SK-N-SH (cell line): ENCODE measurements around the gene TNRC6B. TPM values are rescaled to one million over a fixed set of nuclear protein-coding genes. Genes with fewer than 3 reads are reported as not detected.
A peak's percentile ranks its signal among the peaks of the same experiment; 100 is the strongest.

ENCODE experiments used
- CTCF ChIA-PET: fragments of 300-600, 350-600 bp; formaldehyde crosslinking; extraction: SDS; loops from one replicate; lab custom pipeline; 2021; lab: Yijun Ruan, JAX
- POLR2A ChIA-PET: fragments of 350-600 bp; sonication (Branson Sonifier 250); formaldehyde crosslinking; extraction: SDS; loops from one replicate; lab custom pipeline; 2020; ENCODE audit warnings: antibody characterized with exemption, inconsistent platforms; lab: Yijun Ruan, JAX
- DNase-seq: peaks from one replicate; pipeline ENCODE4 v3.0.0; 2012
- H2AFZ ChIP-seq: fragments of 200-600 bp; sonication (generic); 2 replicates; pipeline ENCODE4 v1.8.1; 2016; ENCODE audit warnings: antibody characterized with exemption, mild to moderate bottlenecking, low read depth
- H3F3A ChIP-seq: fragments of 200-600 bp; sonication (generic); replicated peaks from 2 replicates; pipeline ENCODE3; 2016; ENCODE audit warnings: antibody characterized with exemption, mild to moderate bottlenecking; ENCODE audit not compliant: insufficient read depth
- H3K27ac ChIP-seq, 2 experiments: fragments of 200-500 bp in 1 of 2; fragments of 200-600 bp in 1 of 2; sonication (Bioruptor generic) in 1 of 2; sonication (generic), shearing (Covaris generic) in 1 of 2; 2 replicates each; pipeline versions ENCODE4 v1.5.1 to v1.6.1; 2014 to 2016; ENCODE audit warnings: low read depth in 2 of 2, inconsistent platforms in 1 of 2, low read length in 1 of 2, mild to moderate bottlenecking in 1 of 2, mixed read lengths in 1 of 2
- H3K27me3 ChIP-seq: fragments of 200-600 bp; sonication (generic), shearing (Covaris generic); 2 replicates; pipeline ENCODE4 v1.6.1; 2016; ENCODE audit warnings: mixed run types; ENCODE audit not compliant: insufficient read depth
- H3K36me3 ChIP-seq, 2 experiments: fragments of 200-500 bp in 1 of 2; fragments of 200-600 bp in 1 of 2; sonication (Bioruptor generic) in 1 of 2; sonication (generic) in 1 of 2; replicated peaks in 1 of 2; 2 replicates each; pipeline versions ENCODE3 to v1.5.1; 2014 to 2016; ENCODE audit warnings: low read length in 1 of 2, mild to moderate bottlenecking in 1 of 2; ENCODE audit not compliant: insufficient read depth in 2 of 2, control insufficient read depth in 1 of 2
- H3K4me1 ChIP-seq, 2 experiments: fragments of 200-500 bp in 1 of 2; fragments of 200-600 bp in 1 of 2; sonication (Bioruptor generic) in 1 of 2; sonication (generic), shearing (Covaris generic) in 1 of 2; 2 replicates each; pipeline versions ENCODE4 v1.5.1 to v1.6.1; 2014 to 2016; ENCODE audit warnings: low read depth in 1 of 2, low read length in 1 of 2, mixed run types in 1 of 2; ENCODE audit not compliant: insufficient read depth in 2 of 2, control insufficient read depth in 1 of 2
- H3K4me2 ChIP-seq: fragments of 200-600 bp; sonication (generic), shearing (Covaris generic); 2 replicates; pipeline ENCODE4 v1.6.1; 2017; ENCODE audit warnings: mixed run types
- H3K4me3 ChIP-seq, 2 experiments: fragments of 200-500 bp in 1 of 2; fragments of 200-600 bp in 1 of 2; sonication (Bioruptor generic) in 1 of 2; sonication (generic), shearing (Covaris generic) in 1 of 2; 2 replicates each; pipeline versions ENCODE4 v1.5.1 to v1.8.1; 2014 to 2016; ENCODE audit warnings: low read depth in 2 of 2, inconsistent platforms in 1 of 2, low read length in 1 of 2, mild to moderate bottlenecking in 1 of 2, mixed read lengths in 1 of 2, moderate library complexity in 1 of 2
- H3K79me2 ChIP-seq: fragments of 200-600 bp; sonication (generic); 2 replicates; pipeline ENCODE4 v1.8.1; 2017; ENCODE audit warnings: mild to moderate bottlenecking; ENCODE audit not compliant: insufficient read depth
- H3K9ac ChIP-seq: fragments of 200-600 bp; sonication (generic); 2 replicates; pipeline ENCODE4 v1.6.1; 2017; ENCODE audit warnings: mixed run types
- H3K9me2 ChIP-seq: fragments of 200-600 bp; sonication (generic); 2 replicates; pipeline ENCODE4 v1.6.1; 2017; ENCODE audit warnings: mixed run types
- H3K9me3 ChIP-seq: fragments of 200-600 bp; sonication (generic); 2 replicates; pipeline ENCODE4 v1.6.1; 2017; ENCODE audit warnings: mixed run types, mild to moderate bottlenecking, moderate library complexity
- H4K20me1 ChIP-seq: fragments of 200-600 bp; sonication (generic); 2 replicates; pipeline ENCODE4 v1.6.1; 2017; ENCODE audit warnings: mild to moderate bottlenecking, mixed run types; ENCODE audit not compliant: insufficient read depth
- EP300 ChIP-seq, 2 experiments: IDR thresholded peaks; 2 replicates each; pipeline versions ENCODE4 v1.4.0 to v1.6.1; 2012; ENCODE audit warnings: borderline replicate concordance in 1 of 2, low read depth in 1 of 2, low read length in 1 of 2
- FOSL2 ChIP-seq: IDR thresholded peaks from 2 replicates; pipeline ENCODE4 v1.4.0; 2012; ENCODE audit warnings: low read depth, mild to moderate bottlenecking, moderate library complexity, borderline replicate concordance
- GATA2 ChIP-seq: sonication (generic); formaldehyde crosslinking; IDR thresholded peaks from 2 replicates; pipeline ENCODE4 v1.5.0; 2020; ENCODE audit warnings: mild to moderate bottlenecking, missing genetic modification reagents
- IRF3 ChIP-seq: fragments of 150-350 bp; IDR thresholded peaks from 2 replicates; pipeline ENCODE4 v1.6.1; 2016; ENCODE audit warnings: mild to moderate bottlenecking, low read depth, low read length
- MXI1 ChIP-seq: IDR thresholded peaks from 2 replicates; pipeline ENCODE4 v1.6.1; 2012; ENCODE audit warnings: mild to moderate bottlenecking, low read depth, low read length, improper control_type of control experiment
- NFIC ChIP-seq: IDR thresholded peaks from 2 replicates; pipeline ENCODE4 v1.4.0; 2012; ENCODE audit warnings: borderline replicate concordance
- RAD21 ChIP-seq: IDR thresholded peaks from 2 replicates; pipeline ENCODE4 v1.6.1; 2012; ENCODE audit warnings: mild to moderate bottlenecking, low read length
- REST ChIP-seq: IDR thresholded peaks from 2 replicates; pipeline ENCODE4 v1.6.1; 2012; ENCODE audit warnings: mild to moderate bottlenecking, low read depth, low read length, moderate library complexity
- SIN3A ChIP-seq: IDR thresholded peaks from 2 replicates; pipeline ENCODE4 v1.6.1; 2012; ENCODE audit warnings: low read depth, mild to moderate bottlenecking, low read length, moderate library complexity, borderline replicate concordance
- TCF12 ChIP-seq: IDR thresholded peaks from 2 replicates; pipeline ENCODE4 v1.4.0; 2012
- USF2 ChIP-seq: fragments of 150-350 bp; IDR thresholded peaks from 2 replicates; pipeline ENCODE4 v1.6.1; 2017; ENCODE audit warnings: antibody characterized with exemption, low read length, low read depth, borderline replicate concordance
- WGBS: methylation state at CpG from one replicate; pipeline ENCODE4 v1.1.6; 2017; ENCODE audit warnings: low lambda C conversion rate; 5-methylcytosine and 5-hydroxymethylcytosine counted together
- polyA plus RNA-seq, 3 experiments: library from polyadenylated mRNA; depleted of rRNA; stranded (reverse); fragments of >200 nt; gene quantifications; 2 replicates each; pipeline ENCODE4 v1.2.3, GENCODE V29; 2012
- TF ChIP-seq, protein P1 (sequence below): IDR thresholded peaks from 2 replicates; pipeline ENCODE4 v1.4.0; 2012; ENCODE audit warnings: low read depth

Gene TNRC6B
- polyA plus RNA-seq, 1 of the 3 experiments (the other 2 are of a cell fraction): 1.2 TPM

GRCh38 chr22:40323681-40324171, 146.0 kb downstream of the TNRC6B start:
- WGBS: 72% methylated on average over 8 of the region's 8 CpGs
- H3K27ac ChIP-seq: peak overlapping the region in 1 of 2 experiments; percentile 74; a peak in 2 of 4 replicates
- H4K20me1 ChIP-seq: no peaks in the 10 kb centered on the region
- H3K9me3 ChIP-seq: no peaks in the 10 kb centered on the region
- peaks cover 0 to 10% of the 10 kb centered on the region in 2 experiments for H3K36me3 ChIP-seq
- CTCF ChIA-PET: no interaction called here
- POLR2A ChIA-PET: no interaction called here
- TF ChIP-seq FOSL2 (no peak), MXI1 (peak; percentile 71)
- H3K4me2 ChIP-seq: no peak overlapping the region
- H3K9ac ChIP-seq: no peak overlapping the region
- peak; percentile 67 for DNase-seq
- H2AFZ ChIP-seq: no peak overlapping the region
- H3K9me2 ChIP-seq: no peaks in the 10 kb centered on the region
- no peaks in the 10 kb centered on the region for H3K27me3 ChIP-seq
- peaks cover 0 to 17% of the 10 kb centered on the region in 2 experiments; a peak in 1 of 4 replicates for H3K4me1 ChIP-seq
- no peaks in the 10 kb centered on the region for H3F3A ChIP-seq
- H3K4me3 ChIP-seq: no peak overlapping the region
- H3K79me2 ChIP-seq: no peaks in the 10 kb centered on the region

GRCh38 chr22:40324468-40325305, 147.0 kb downstream of the TNRC6B start:
- peaks cover 0 to 17% of the 10 kb centered on the region in 2 experiments; a peak in 1 of 4 replicates for H3K4me1 ChIP-seq
- no peak for DNase-seq
- H3K79me2 ChIP-seq: no peaks in the 10 kb centered on the region
- H3K9me2 ChIP-seq: no peaks in the 10 kb centered on the region
- 83% methylated on average over 17 of the region's 19 CpGs for WGBS
- no peak overlapping the region for H3K9ac ChIP-seq
- H4K20me1 ChIP-seq: no peaks in the 10 kb centered on the region
- no peak overlapping the region for H2AFZ ChIP-seq
- H3K4me2 ChIP-seq: no peak overlapping the region
- no peak overlapping the region for H3K4me3 ChIP-seq
- peaks cover 0 to 10% of the 10 kb centered on the region in 2 experiments for H3K36me3 ChIP-seq
- no peaks in the 10 kb centered on the region for H3K27me3 ChIP-seq
- no peaks in the 10 kb centered on the region for H3F3A ChIP-seq
- H3K9me3 ChIP-seq: no peaks in the 10 kb centered on the region
- peak overlapping the region in 1 of 2 experiments; percentile 74; a peak in 2 of 4 replicates for H3K27ac ChIP-seq
- POLR2A ChIA-PET: no interaction called here
- TF ChIP-seq GATA2 (CRISPR knock-in tag) (no peak), IRF3 (no peak), TCF12 (no peak), RAD21 (no peak), REST (no peak), EP300 (IDR thresholded peaks at IDR 0.05; ENCODE audit: borderline replicate concordance in 1 of 2, low read depth in 1 of 2, low read length in 1 of 2) (no peak), NFIC (no peak), SIN3A (no peak), USF2 (no peak), MXI1 (no peak)
- TF ChIP-seq, protein P1, sequence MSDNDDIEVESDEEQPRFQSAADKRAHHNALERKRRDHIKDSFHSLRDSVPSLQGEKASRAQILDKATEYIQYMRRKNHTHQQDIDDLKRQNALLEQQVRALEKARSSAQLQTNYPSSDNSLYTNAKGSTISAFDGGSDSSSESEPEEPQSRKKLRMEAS: no peak
- CTCF ChIA-PET: interaction anchor here (2.0 kb wide), 1 partner anchor 24 kb away, joined by 6 read pairs; no protein-coding TSS in a partner anchor
